BLaER1 (cell line): Measurements from ENCODE around the gene CAVIN1.
"Not testable (repeated sequence)": the region's sequence is repeated elsewhere in the genome, so short reads cannot be mapped to it uniquely, and the experiment has no call there.

Experiments
- H3K27ac ChIP-seq: shearing (Covaris generic); formaldehyde crosslinking; 2 replicates; pipeline ENCODE4 v1.8.1; 2022
- H3K27me3 ChIP-seq: shearing (Covaris generic); formaldehyde crosslinking; 2 replicates; pipeline ENCODE4 v1.8.1; 2022
- H3K36me3 ChIP-seq: shearing (Covaris generic); formaldehyde crosslinking; 2 replicates; pipeline ENCODE4 v1.8.1; 2022
- H3K4me1 ChIP-seq: shearing (Covaris generic); formaldehyde crosslinking; 2 replicates; pipeline ENCODE4 v1.8.1; 2022
- H3K4me2 ChIP-seq: shearing (Covaris generic); formaldehyde crosslinking; 2 replicates; pipeline ENCODE4 v1.8.1; 2022
- H3K4me3 ChIP-seq: shearing (Covaris generic); formaldehyde crosslinking; 2 replicates; pipeline ENCODE4 v1.8.1; 2022
- H3K9ac ChIP-seq: shearing (Covaris generic); formaldehyde crosslinking; 2 replicates; pipeline ENCODE4 v1.8.1; 2022
- H3K9me3 ChIP-seq: shearing (Covaris generic); formaldehyde crosslinking; 2 replicates; pipeline ENCODE4 v1.8.1; 2022
- H4K20me1 ChIP-seq: shearing (Covaris generic); formaldehyde crosslinking; 2 replicates; pipeline ENCODE4 v1.8.1; 2022
- Cebpa-rat ChIP-seq: shearing (Covaris generic); IDR thresholded peaks from 2 replicates; pipeline ENCODE4 v1.8.1; 2022

The CAVIN1 gene

DNA sequence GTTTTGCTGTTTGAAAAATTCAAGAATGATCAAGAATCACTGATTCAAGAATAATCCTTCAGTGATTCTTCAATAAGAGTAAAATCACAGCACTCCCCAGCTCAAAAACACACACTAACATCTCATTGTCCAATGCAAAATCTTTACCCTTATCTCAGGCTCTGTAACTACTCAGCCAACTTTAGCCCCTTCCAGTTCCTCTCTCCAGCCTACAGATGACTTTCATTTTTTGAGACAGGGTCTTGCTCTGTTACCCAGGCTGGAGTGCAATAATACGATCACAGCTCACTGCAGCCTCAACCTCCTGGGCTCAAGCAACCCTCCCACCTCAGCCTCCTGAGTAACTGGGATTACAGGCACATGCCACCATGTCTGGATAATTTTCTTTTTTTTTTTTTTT is 59.8 kb downstream of the CAVIN1 start:
- H4K20me1 ChIP-seq = peaks cover 99% of the 10 kb centered on the region
- H3K9ac ChIP-seq = no peak overlapping the region
- no peaks in the 10 kb centered on the region for H3K36me3 ChIP-seq
- peaks cover 9% of the 10 kb centered on the region; the same call in 1 of the 2 replicates for H3K4me1 ChIP-seq
- no peaks in the 10 kb centered on the region for H3K27me3 ChIP-seq
- H3K9me3 ChIP-seq = no peaks in the 10 kb centered on the region
- no peak overlapping the region for H3K27ac ChIP-seq
- no peak for TF ChIP-seq Cebpa-rat
- no peak overlapping the region for H3K4me3 ChIP-seq
- H3K4me2 ChIP-seq = no peak overlapping the region

GRCh38 chr17:42362245-42362961 is 60.7 kb downstream of the CAVIN1 start:
- no peak overlapping the region for H3K4me2 ChIP-seq
- H3K27me3 ChIP-seq = no peaks in the 10 kb centered on the region
- TF ChIP-seq Cebpa-rat = no peak
- no peak overlapping the region for H3K9ac ChIP-seq
- H3K36me3 ChIP-seq = no peaks in the 10 kb centered on the region
- H4K20me1 ChIP-seq = peaks cover 97% of the 10 kb centered on the region
- peaks cover 10% of the 10 kb centered on the region; the same call in 1 of the 2 replicates for H3K4me1 ChIP-seq
- H3K4me3 ChIP-seq = no peak overlapping the region
- H3K9me3 ChIP-seq = no peaks in the 10 kb centered on the region
- H3K27ac ChIP-seq = no peak overlapping the region

DNA sequence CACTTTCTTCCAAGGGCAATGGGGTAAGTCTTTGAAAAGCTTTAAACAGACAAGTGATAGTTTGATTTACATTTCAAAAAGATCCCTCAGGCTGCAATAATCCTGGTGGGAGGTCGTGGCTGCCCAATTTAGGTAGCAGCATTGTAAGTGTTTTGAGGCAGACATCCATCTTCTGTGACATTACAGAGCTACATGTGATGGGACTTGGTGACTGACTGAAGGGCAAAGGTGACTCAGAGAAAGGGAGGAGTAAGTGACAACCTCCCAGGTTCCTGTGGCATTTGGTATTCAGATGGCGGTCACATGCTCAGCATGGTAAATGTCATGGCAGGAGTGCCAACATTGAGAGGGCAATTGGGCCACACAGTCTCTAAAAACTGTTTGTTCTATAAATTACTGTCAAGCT is 61.3 kb downstream of the CAVIN1 start:
- Histone ChIP-seq H3K36me3 (no peaks in the 10 kb centered on the region), H3K4me1 (peaks cover 10% of the 10 kb centered on the region; the same call in 1 of the 2 replicates)
- no peak for TF ChIP-seq Cebpa-rat

GRCh38 chr17:42360388-42360787 is 62.7 kb downstream of the CAVIN1 start:
- H3K9ac ChIP-seq, H3K4me2 ChIP-seq, H3K36me3 ChIP-seq, H3K9me3 ChIP-seq, H3K27me3 ChIP-seq, H3K27ac ChIP-seq, H3K4me3 ChIP-seq: not testable (repeated sequence)
- Histone ChIP-seq H4K20me1 (peaks cover 94% of the 10 kb centered on the region), H3K4me1 (peaks cover 17% of the 10 kb centered on the region)

More for the DNA sequence above, 61.3 kb downstream of the CAVIN1 start:
- Histone ChIP-seq H3K4me2 (no peak overlapping the region), H3K4me3 (no peak overlapping the region), H3K27me3 (no peaks in the 10 kb centered on the region), H4K20me1 (peaks cover 94% of the 10 kb centered on the region), H3K9me3 (no peaks in the 10 kb centered on the region), H3K9ac (no peak overlapping the region), H3K27ac (no peak overlapping the region)

- H3K27me3 ChIP-seq = no peaks in the 10 kb centered on the region
- no peaks in the 10 kb centered on the region for H3K9me3 ChIP-seq
- H3K4me2 ChIP-seq = no peak overlapping the region
- H3K4me1 ChIP-seq = peaks cover 21% of the 10 kb centered on the region
- no peaks in the 10 kb centered on the region for H3K36me3 ChIP-seq
- H3K27ac ChIP-seq = no peak overlapping the region
- peaks cover 91% of the 10 kb centered on the region for H4K20me1 ChIP-seq
- no peak overlapping the region for H3K9ac ChIP-seq
- no peak overlapping the region for H3K4me3 ChIP-seq
- no peak for TF ChIP-seq Cebpa-rat
These were observed 63.9 kb downstream of the CAVIN1 start for GRCh38 chr17:42359133-42359532.

- TF ChIP-seq Cebpa-rat = no peak
- Histone ChIP-seq H3K27ac (no peak overlapping the region), H3K9me3 (no peaks in the 10 kb centered on the region), H4K20me1 (peaks cover 88% of the 10 kb centered on the region), H3K4me2 (no peak overlapping the region), H3K4me1 (peaks cover 21% of the 10 kb centered on the region), H3K9ac (no peak overlapping the region), H3K4me3 (no peak overlapping the region), H3K36me3 (no peaks in the 10 kb centered on the region), H3K27me3 (no peaks in the 10 kb centered on the region)
These were observed 64.6 kb downstream of the CAVIN1 start for GRCh38 chr17:42358434-42358833.

DNA sequence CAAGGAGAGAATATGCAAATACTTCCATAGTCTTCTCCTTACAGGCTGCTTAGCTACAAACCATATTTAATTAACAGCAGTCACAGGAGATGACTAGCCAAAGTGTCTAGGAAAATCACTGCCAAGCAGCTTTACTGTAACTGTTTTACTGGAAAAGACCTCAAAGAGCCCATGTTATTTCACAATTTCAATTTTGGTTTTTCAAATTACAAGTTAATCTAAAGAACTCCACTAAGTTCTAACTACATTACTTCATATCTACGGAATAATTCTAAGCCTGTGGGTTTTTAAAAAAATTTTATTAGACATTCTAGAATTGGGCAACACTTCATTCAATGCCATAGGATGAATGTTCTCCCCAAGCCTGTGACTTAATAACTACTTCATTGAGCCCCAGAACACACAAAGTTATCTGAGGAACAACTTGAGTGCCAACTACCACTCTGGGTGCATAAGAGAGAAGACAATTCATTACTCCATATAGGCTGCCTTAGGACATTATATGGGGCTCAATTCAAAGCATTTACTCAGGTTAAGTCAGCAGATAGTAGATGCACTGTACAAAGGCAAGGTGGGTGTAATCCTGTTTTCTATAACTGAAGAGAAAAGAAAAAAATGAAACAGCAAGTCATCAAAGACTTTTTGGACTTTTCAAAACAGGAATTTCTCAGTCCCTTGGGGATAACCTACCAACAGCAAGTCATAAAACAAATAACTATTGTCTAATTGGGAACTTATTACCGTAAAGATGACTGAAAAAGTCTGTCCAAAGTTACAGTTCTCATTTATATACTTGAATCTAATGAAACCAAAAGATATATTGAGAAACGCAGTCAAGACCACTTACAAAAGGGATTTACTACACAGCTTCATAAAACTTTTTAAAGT is 67.9 kb downstream of the CAVIN1 start:
- peak overlapping the region; percentile 37; the same call in 1 of the 2 replicates for H3K4me2 ChIP-seq
- H3K9me3 ChIP-seq = no peaks in the 10 kb centered on the region
- H4K20me1 ChIP-seq = peaks cover 78% of the 10 kb centered on the region

More for the DNA sequence above, 67.9 kb downstream of the CAVIN1 start:
- H3K27me3 ChIP-seq = no peaks in the 10 kb centered on the region
- H3K9ac ChIP-seq = no peak overlapping the region
- H3K4me3 ChIP-seq = no peak overlapping the region
- no peak overlapping the region for H3K27ac ChIP-seq
- no peak for TF ChIP-seq Cebpa-rat
- peaks cover 16% of the 10 kb centered on the region for H3K4me1 ChIP-seq
- no peaks in the 10 kb centered on the region for H3K36me3 ChIP-seq
